HEK293 (cell line): Measurements from ENCODE around the gene RFX4.

Experiments used
- CTCF ChIA-PET: fragments of 350-600 bp; formaldehyde crosslinking; extraction: SDS; loops from one replicate; lab custom pipeline; 2021; ENCODE audit warnings: antibody characterized with exemption; lab: Yijun Ruan, JAX
- POLR2A ChIA-PET: fragments of 300-600 bp; formaldehyde crosslinking; extraction: SDS; loops from one replicate; lab custom pipeline; 2020; ENCODE audit warnings: antibody characterized with exemption, inconsistent platforms; lab: Yijun Ruan, JAX
- H3K27ac ChIP-seq: fragments of 200-500 bp; sonication (Bioruptor generic); 2 replicates; pipeline ENCODE4 v1.5.1; 2014; ENCODE audit warnings: low read depth, low read length, control low read depth, inconsistent platforms; ENCODE audit errors: extremely low read depth
- H3K36me3 ChIP-seq, 2 experiments: fragments of 200-500 bp in 1 of 2; sonication (Bioruptor generic) in 1 of 2; 1 replicate in 1 of 2; 2 replicates in 1 of 2; pipeline ENCODE4 v1.5.1; 2014 to 2017; ENCODE audit warnings: inconsistent platforms in 2 of 2, low read length in 2 of 2; ENCODE audit not compliant: control insufficient read depth in 2 of 2, insufficient read depth in 1 of 2
- H3K4me1 ChIP-seq: fragments of 200-500 bp; sonication (Bioruptor generic); 2 replicates; pipeline ENCODE4 v1.5.1; 2014; ENCODE audit warnings: mild to moderate bottlenecking, low read length, inconsistent platforms; ENCODE audit not compliant: control insufficient read depth, insufficient read depth
- H3K4me3 ChIP-seq: 2 replicates; pipeline ENCODE4 v1.5.1; 2011; ENCODE audit warnings: low read depth, mild to moderate bottlenecking, control low read depth, low read length, moderate library complexity
- H3K9me3 ChIP-seq: fragments of 200-500 bp; sonication (Bioruptor generic); 2 replicates; pipeline ENCODE4 v1.5.1; 2014; ENCODE audit warnings: low read depth, low read length, inconsistent platforms; ENCODE audit not compliant: control insufficient read depth, insufficient read depth
- GFI1B ChIP-seq: fragments of 450-650 bp; formaldehyde crosslinking; IDR thresholded peaks from 2 replicates; pipeline ENCODE4 v1.5.1; 2016; ENCODE audit warnings: missing biosample characterization, missing genetic modification characterization
- OSR2 ChIP-seq: fragments of 450-650 bp; formaldehyde crosslinking; IDR thresholded peaks from 2 replicates; pipeline ENCODE4 v1.5.1; 2016; ENCODE audit warnings: missing biosample characterization, missing genetic modification characterization
- PRDM1 ChIP-seq: fragments of 450-650 bp; formaldehyde crosslinking; IDR thresholded peaks from 2 replicates; pipeline ENCODE4; 2016; ENCODE audit warnings: missing biosample characterization, missing genetic modification characterization
- TRIM28 ChIP-seq: IDR thresholded peaks from 2 replicates; pipeline ENCODE4 v1.6.1; 2011; ENCODE audit warnings: low read length, control low read depth, borderline replicate concordance
- ZBTB10 ChIP-seq: fragments of 450-650 bp; formaldehyde crosslinking; IDR thresholded peaks from 2 replicates; pipeline ENCODE4 v1.5.1; 2016; ENCODE audit warnings: missing biosample characterization, missing genetic modification characterization
- ZBTB49 ChIP-seq: fragments of 450-650 bp; formaldehyde crosslinking; IDR thresholded peaks from 2 replicates; pipeline ENCODE4 v1.5.1; 2016; ENCODE audit warnings: missing biosample characterization, missing genetic modification characterization, low read depth
- ZIC2 ChIP-seq: fragments of 450-650 bp; formaldehyde crosslinking; IDR thresholded peaks from 2 replicates; pipeline ENCODE4 v1.5.1; 2016; ENCODE audit warnings: missing biosample characterization, missing genetic modification characterization
- ZNF146 ChIP-seq: fragments of 450-650 bp; formaldehyde crosslinking; IDR thresholded peaks from 2 replicates; pipeline ENCODE4 v1.5.1; 2016; ENCODE audit warnings: missing biosample characterization, missing genetic modification characterization
- ZNF391 ChIP-seq: fragments of 450-650 bp; formaldehyde crosslinking; IDR thresholded peaks from 2 replicates; pipeline ENCODE4 v1.5.1; 2016; ENCODE audit warnings: low read depth, missing biosample characterization, missing genetic modification characterization, borderline replicate concordance
- ZNF560 ChIP-seq: fragments of 450-650 bp; formaldehyde crosslinking; IDR thresholded peaks from 2 replicates; pipeline ENCODE4 v1.5.1; 2017; ENCODE audit warnings: missing biosample characterization, missing genetic modification characterization, borderline replicate concordance
- ZNF629 ChIP-seq: fragments of 450-650 bp; formaldehyde crosslinking; IDR thresholded peaks from 2 replicates; pipeline ENCODE4 v1.5.1; 2017; ENCODE audit warnings: missing biosample characterization, missing genetic modification characterization
- ZNF677 ChIP-seq: fragments of 450-650 bp; IDR thresholded peaks from 2 replicates; pipeline ENCODE4 v1.5.0; 2018; ENCODE audit warnings: missing biosample characterization, mild to moderate bottlenecking, missing genetic modification characterization, moderate library complexity
- TF ChIP-seq, protein P1 (sequence below): fragments of 450-650 bp; formaldehyde crosslinking; IDR thresholded peaks from 2 replicates; pipeline ENCODE4 v1.5.1; 2016; ENCODE audit warnings: missing biosample characterization, missing genetic modification characterization
- TF ChIP-seq, protein P2 (sequence below): fragments of 450-650 bp; formaldehyde crosslinking; IDR thresholded peaks from 2 replicates; pipeline ENCODE4 v1.5.1; 2016; ENCODE audit warnings: missing biosample characterization, missing genetic modification characterization
- TF ChIP-seq, protein P3 (sequence below): fragments of 450-650 bp; formaldehyde crosslinking; IDR thresholded peaks from 2 replicates; pipeline ENCODE4 v1.5.1; 2017; ENCODE audit warnings: missing biosample characterization, mild to moderate bottlenecking, missing genetic modification characterization, moderate library complexity
- TF ChIP-seq, protein P4 (sequence below): fragments of 450-650 bp; formaldehyde crosslinking; IDR thresholded peaks from 2 replicates; pipeline ENCODE4 v1.5.1; 2016; ENCODE audit warnings: missing biosample characterization, missing genetic modification characterization
- TF ChIP-seq, protein P5 (sequence below): fragments of 450-650 bp; formaldehyde crosslinking; IDR thresholded peaks from 2 replicates; pipeline ENCODE4 v1.5.0; 2017; ENCODE audit warnings: missing biosample characterization, missing genetic modification characterization, borderline replicate concordance

The RFX4 gene

GRCh38 chr12:106645465-106646330 lies 62.9 kb downstream of the RFX4 start:
- no peak overlapping the region for H3K4me3 ChIP-seq
- no peaks in the 10 kb centered on the region for H3K36me3 ChIP-seq
- H3K27ac ChIP-seq = no peak overlapping the region
- CTCF ChIA-PET = interaction anchor here (0.7 to 1.1 kb wide), 2 partner anchors 69 to 274 kb away, joined by 4 read pairs; no protein-coding TSS in a partner anchor
- POLR2A ChIA-PET = no interaction called here
- TF ChIP-seq, protein P1, sequence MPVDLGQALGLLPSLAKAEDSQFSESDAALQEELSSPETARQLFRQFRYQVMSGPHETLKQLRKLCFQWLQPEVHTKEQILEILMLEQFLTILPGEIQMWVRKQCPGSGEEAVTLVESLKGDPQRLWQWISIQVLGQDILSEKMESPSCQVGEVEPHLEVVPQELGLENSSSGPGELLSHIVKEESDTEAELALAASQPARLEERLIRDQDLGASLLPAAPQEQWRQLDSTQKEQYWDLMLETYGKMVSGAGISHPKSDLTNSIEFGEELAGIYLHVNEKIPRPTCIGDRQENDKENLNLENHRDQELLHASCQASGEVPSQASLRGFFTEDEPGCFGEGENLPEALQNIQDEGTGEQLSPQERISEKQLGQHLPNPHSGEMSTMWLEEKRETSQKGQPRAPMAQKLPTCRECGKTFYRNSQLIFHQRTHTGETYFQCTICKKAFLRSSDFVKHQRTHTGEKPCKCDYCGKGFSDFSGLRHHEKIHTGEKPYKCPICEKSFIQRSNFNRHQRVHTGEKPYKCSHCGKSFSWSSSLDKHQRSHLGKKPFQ (tag by site-specific recombination) = no peak
- TF ChIP-seq ZBTB10 (tag by site-specific recombination) (no peak), ZNF677 (tag by site-specific recombination) (no peak), PRDM1 (tag by site-specific recombination) (no peak), OSR2 (tag by site-specific recombination) (no peak), ZIC2 (no peak), ZBTB49 (no peak), ZNF629 (tag by site-specific recombination) (no peak), ZNF391 (no peak), TRIM28 (no peak), ZNF560 (no peak), GFI1B (no peak), ZNF146 (tag by site-specific recombination) (no peak)
- TF ChIP-seq, protein P2, sequence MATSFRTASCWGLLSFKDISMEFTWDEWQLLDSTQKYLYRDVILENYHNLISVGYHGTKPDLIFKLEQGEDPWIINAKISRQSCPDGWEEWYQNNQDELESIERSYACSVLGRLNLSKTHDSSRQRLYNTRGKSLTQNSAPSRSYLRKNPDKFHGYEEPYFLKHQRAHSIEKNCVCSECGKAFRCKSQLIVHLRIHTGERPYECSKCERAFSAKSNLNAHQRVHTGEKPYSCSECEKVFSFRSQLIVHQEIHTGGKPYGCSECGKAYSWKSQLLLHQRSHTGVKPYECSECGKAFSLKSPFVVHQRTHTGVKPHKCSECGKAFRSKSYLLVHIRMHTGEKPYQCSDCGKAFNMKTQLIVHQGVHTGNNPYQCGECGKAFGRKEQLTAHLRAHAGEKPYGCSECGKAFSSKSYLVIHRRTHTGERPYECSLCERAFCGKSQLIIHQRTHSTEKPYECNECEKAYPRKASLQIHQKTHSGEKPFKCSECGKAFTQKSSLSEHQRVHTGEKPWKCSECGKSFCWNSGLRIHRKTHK (tag by site-specific recombination) = no peak
- TF ChIP-seq, protein P3, sequence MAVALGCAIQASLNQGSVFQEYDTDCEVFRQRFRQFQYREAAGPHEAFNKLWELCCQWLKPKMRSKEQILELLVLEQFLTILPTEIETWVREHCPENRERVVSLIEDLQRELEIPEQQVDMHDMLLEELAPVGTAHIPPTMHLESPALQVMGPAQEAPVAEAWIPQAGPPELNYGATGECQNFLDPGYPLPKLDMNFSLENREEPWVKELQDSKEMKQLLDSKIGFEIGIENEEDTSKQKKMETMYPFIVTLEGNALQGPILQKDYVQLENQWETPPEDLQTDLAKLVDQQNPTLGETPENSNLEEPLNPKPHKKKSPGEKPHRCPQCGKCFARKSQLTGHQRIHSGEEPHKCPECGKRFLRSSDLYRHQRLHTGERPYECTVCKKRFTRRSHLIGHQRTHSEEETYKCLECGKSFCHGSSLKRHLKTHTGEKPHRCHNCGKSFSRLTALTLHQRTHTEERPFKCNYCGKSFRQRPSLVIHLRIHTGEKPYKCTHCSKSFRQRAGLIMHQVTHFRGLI (tag by site-specific recombination) = no peak
- TF ChIP-seq, protein P4, sequence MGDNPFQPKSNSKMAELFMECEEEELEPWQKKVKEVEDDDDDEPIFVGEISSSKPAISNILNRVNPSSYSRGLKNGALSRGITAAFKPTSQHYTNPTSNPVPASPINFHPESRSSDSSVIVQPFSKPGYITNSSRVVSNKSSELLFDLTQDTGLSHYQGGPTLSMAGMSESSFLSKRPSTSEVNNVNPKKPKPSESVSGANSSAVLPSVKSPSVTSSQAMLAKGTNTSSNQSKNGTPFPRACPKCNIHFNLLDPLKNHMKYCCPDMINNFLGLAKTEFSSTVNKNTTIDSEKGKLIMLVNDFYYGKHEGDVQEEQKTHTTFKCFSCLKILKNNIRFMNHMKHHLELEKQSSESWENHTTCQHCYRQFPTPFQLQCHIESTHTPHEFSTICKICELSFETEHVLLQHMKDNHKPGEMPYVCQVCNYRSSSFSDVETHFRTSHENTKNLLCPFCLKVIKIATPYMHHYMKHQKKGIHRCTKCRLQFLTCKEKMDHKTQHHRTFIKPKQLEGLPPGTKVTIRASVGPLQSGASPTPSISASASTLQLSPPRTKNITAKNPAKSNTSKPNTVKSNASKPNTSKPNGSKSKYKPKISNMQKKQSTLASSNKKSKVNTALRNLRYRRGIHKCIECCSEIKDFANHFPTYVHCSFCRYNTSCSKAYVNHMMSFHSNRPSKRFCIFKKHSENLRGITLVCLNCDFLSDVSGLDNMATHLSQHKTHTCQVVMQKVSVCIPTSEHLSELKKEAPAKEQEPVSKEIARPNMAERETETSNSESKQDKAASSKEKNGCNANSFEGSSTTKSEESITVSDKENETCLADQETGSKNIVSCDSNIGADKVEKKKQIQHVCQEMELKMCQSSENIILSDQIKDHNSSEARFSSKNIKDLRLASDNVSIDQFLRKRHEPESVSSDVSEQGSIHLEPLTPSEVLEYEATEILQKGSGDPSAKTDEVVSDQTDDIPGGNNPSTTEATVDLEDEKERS (tag by site-specific recombination) = no peak
- TF ChIP-seq, protein P5, sequence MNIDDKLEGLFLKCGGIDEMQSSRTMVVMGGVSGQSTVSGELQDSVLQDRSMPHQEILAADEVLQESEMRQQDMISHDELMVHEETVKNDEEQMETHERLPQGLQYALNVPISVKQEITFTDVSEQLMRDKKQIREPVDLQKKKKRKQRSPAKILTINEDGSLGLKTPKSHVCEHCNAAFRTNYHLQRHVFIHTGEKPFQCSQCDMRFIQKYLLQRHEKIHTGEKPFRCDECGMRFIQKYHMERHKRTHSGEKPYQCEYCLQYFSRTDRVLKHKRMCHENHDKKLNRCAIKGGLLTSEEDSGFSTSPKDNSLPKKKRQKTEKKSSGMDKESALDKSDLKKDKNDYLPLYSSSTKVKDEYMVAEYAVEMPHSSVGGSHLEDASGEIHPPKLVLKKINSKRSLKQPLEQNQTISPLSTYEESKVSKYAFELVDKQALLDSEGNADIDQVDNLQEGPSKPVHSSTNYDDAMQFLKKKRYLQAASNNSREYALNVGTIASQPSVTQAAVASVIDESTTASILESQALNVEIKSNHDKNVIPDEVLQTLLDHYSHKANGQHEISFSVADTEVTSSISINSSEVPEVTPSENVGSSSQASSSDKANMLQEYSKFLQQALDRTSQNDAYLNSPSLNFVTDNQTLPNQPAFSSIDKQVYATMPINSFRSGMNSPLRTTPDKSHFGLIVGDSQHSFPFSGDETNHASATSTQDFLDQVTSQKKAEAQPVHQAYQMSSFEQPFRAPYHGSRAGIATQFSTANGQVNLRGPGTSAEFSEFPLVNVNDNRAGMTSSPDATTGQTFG (tag by site-specific recombination) = no peak
- H3K4me1 ChIP-seq = no peaks in the 10 kb centered on the region
- H3K9me3 ChIP-seq = no peaks in the 10 kb centered on the region
